SK-N-SH (cell line): ENCODE data around the gene ASIC1.

Source experiments
- CTCF ChIP-seq: fragments of 200-600 bp; sonication (generic); IDR thresholded peaks from 2 replicates; pipeline ENCODE4 v1.6.1; 2017; ENCODE audit warnings: antibody characterized with exemption, mild to moderate bottlenecking, moderate library complexity
- RCOR1 ChIP-seq: fragments of 150-350 bp; IDR thresholded peaks from 2 replicates; pipeline ENCODE4 v1.6.1; 2017; ENCODE audit warnings: antibody characterized with exemption, low read length
- TAF1 ChIP-seq: IDR thresholded peaks from 2 replicates; pipeline ENCODE4 v1.6.1; 2012; ENCODE audit warnings: low read depth, mild to moderate bottlenecking, low read length, moderate library complexity, borderline replicate concordance
- USF2 ChIP-seq: fragments of 150-350 bp; IDR thresholded peaks from 2 replicates; pipeline ENCODE4 v1.6.1; 2017; ENCODE audit warnings: antibody characterized with exemption, low read length, low read depth, borderline replicate concordance
- ZBTB33 ChIP-seq: IDR thresholded peaks from 2 replicates; pipeline ENCODE4 v1.4.0; 2012; ENCODE audit warnings: low read depth, borderline replicate concordance

- no peak for TF ChIP-seq RCOR1
- no peak for TF ChIP-seq TAF1
- no peak for TF ChIP-seq ZBTB33
- TF ChIP-seq CTCF = no peak
- TF ChIP-seq USF2 = no peak
Measured at GRCh38 chr12:50104417-50105366, 47.3 kb downstream of the ASIC1 start.
